Mucosa of descending colon (tissue), 3 donors: ENCODE data around the gene NPAS2. TPM values are rescaled to one million over a fixed set of nuclear protein-coding genes. Genes with fewer than 3 reads are reported as not detected.

ENCODE experiments used
- ATAC-seq: fragments of 200-7000 bp; cut with Tn5 transposase; one replicate; pipeline ENCODE4 v1.9.1; 2020; ENCODE audit warnings: mild to moderate bottlenecking, moderate library complexity
- DNase-seq, 3 donors: peaks; one replicate each; pipeline ENCODE4 v3.0.0-alpha.2; 2020
- H3K36me3 ChIP-seq: fragments of 200-600 bp; one replicate; pipeline ENCODE4 v1.8.0; 2021; ENCODE audit warnings: low read depth, mild to moderate bottlenecking
- H3K4me1 ChIP-seq: fragments of 200-600 bp; one replicate; pipeline ENCODE4 v1.8.0; 2021; ENCODE audit warnings: low read depth, mild to moderate bottlenecking
- H3K4me3 ChIP-seq: fragments of 200-600 bp; one replicate; pipeline ENCODE4 v1.8.0; 2021; ENCODE audit warnings: mild to moderate bottlenecking
- H3K9me3 ChIP-seq: fragments of 200-600 bp; one replicate; pipeline ENCODE4 v1.8.0; 2021; ENCODE audit warnings: mild to moderate bottlenecking
- CTCF ChIP-seq: fragments of 200-600 bp; IDR thresholded peaks from one replicate; pipeline ENCODE4 v1.8.0; 2022; ENCODE audit warnings: antibody characterized with exemption, mild to moderate bottlenecking
- intact Hi-C, 2 donors: fragments of 100-400 bp; cut with DNase I in 1 of 2; cut with micrococcal nuclease in 1 of 2; formaldehyde crosslinking; loops; one replicate each; pipeline versions ENCODE4 v1.11.0 to v1.11.1; 2022; cut with DNase I, micrococcal nuclease
- total RNA-seq, 3 donors: library from RNA; stranded (reverse); fragmentation: NEBNext Ultra II Directional in 2 of 3; extraction: Animal tissue kit (Norgen Biotek cat#: 25700) in 2 of 3; gene quantifications; one replicate each; pipeline versions ENCODE4 v1.2.1 to v1.2.4, GENCODE V29; 2021 to 2023
- donor health status: DM: no; HTN: no; CAD: no; lungs with moderate emphysema.
- donor health status: DM: no; HTN: no; CAD: no.
- donor health status: DM: no; HTN: yes; CAD: no.

The NPAS2 gene
- total RNA-seq, 3 donors from 2014 or later = 42.5 to 53.1 (median 46.5) TPM

- H3K9me3 ChIP-seq = no peaks in the 10 kb centered on the region
- ATAC-seq (no peak), DNase-seq (no peak)
- no peak for TF ChIP-seq CTCF
- no peaks in the 10 kb centered on the region for H3K36me3 ChIP-seq
- H3K4me1 ChIP-seq = no peaks in the 10 kb centered on the region
- no peak overlapping the region for H3K4me3 ChIP-seq
- intact Hi-C loops = no loop called here
These were observed 170.9 kb downstream of the NPAS2 start for GRCh38 chr2:100990650-100991403.

DNA sequence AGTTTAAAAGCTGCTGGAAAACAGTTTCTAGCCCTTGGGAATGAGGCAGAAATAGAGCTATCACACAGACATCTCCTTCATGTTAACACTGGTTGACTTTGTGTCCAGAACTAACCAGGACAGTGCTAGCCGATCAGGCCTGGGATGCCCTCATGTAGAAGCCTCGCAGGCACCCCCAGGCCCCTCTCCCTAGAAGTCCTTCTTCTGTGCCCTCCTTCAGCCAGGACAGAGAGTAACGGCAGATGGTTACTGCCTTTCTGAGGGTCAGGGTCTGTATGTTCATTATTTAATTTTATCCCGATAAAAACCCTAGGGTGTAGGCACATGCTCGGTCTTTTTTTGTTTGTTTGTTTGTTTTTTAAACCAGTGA, 171.4 kb downstream of the NPAS2 start:
- Histone ChIP-seq H3K4me3 (no peak overlapping the region), H3K9me3 (no peaks in the 10 kb centered on the region), H3K36me3 (no peaks in the 10 kb centered on the region), H3K4me1 (no peaks in the 10 kb centered on the region)
- ATAC-seq (no peak), DNase-seq (no peak)
- intact Hi-C loops = no loop called here
- no peak for TF ChIP-seq CTCF

- H3K4me1 ChIP-seq = no peaks in the 10 kb centered on the region
- H3K9me3 ChIP-seq = no peaks in the 10 kb centered on the region
- DNase-seq (no peak), ATAC-seq (no peak)
- H3K4me3 ChIP-seq = no peak overlapping the region
- H3K36me3 ChIP-seq = no peaks in the 10 kb centered on the region
- TF ChIP-seq CTCF = no peak
- intact Hi-C loops = no loop called here
These were observed 172.3 kb downstream of the NPAS2 start for GRCh38 chr2:100992262-100992661.

GRCh38 chr2:100993294-100993693, 173.4 kb downstream of the NPAS2 start:
- intact Hi-C loops = no loop called here
- no peaks in the 10 kb centered on the region for H3K4me1 ChIP-seq
- H3K4me3 ChIP-seq = no peak overlapping the region
- no peak for DNase-seq
- TF ChIP-seq CTCF = no peak
- ATAC-seq = no peak
- no peaks in the 10 kb centered on the region for H3K9me3 ChIP-seq
- no peaks in the 10 kb centered on the region for H3K36me3 ChIP-seq

- intact Hi-C loops = no loop called here
These were observed 175.6 kb downstream of the NPAS2 start for GRCh38 chr2:100995309-100996075.

More at GRCh38 chr2:100995309-100996075, 175.6 kb downstream of the NPAS2 start:
- no peak overlapping the region for H3K4me3 ChIP-seq
- no peak for TF ChIP-seq CTCF
- no peaks in the 10 kb centered on the region for H3K36me3 ChIP-seq
- no peaks in the 10 kb centered on the region for H3K4me1 ChIP-seq
- no peak for ATAC-seq
- no peak for DNase-seq
- no peaks in the 10 kb centered on the region for H3K9me3 ChIP-seq
